Inflammatory macrophage treated with lipopolysaccharide for 1 hour (primary cell): ENCODE data around the gene DLL1.
"Not testable (repeated sequence)": the region's sequence is repeated elsewhere in the genome, so short reads cannot be mapped to it uniquely, and the experiment has no call there.

ENCODE experiments used
- DNase-seq, 2 donors: peaks; one replicate each; pipeline ENCODE4 v3.0.0-alpha.2; 2020 to 2022

The DLL1 gene

GRCh38 chr6:170290296-170291128 is at the start of gene DLL1:
Gene DLL1 (minus strand): TSS chr6:170291078. CDS start chr6:170290139, 939 bp downstream.
- peak; percentile 31 to 43 for DNase-seq

GRCh38 chr6:170335199-170335598 is 44.3 kb upstream of the DLL1 start:
- not testable (repeated sequence) for DNase-seq

GRCh38 chr6:170329321-170329720 is 38.4 kb upstream of the DLL1 start:
- no peak for DNase-seq

- DNase-seq, result peak in 1 of 2 donors; percentile 27
Measured at GRCh38 chr6:170317718-170318117, 26.8 kb upstream of the DLL1 start.

GRCh38 chr6:170317076-170317475 is 26.2 kb upstream of the DLL1 start:
- DNase-seq, result no peak

- DNase-seq, result no peak
Measured at GRCh38 chr6:170316071-170316470, 25.2 kb upstream of the DLL1 start.

- no peak for DNase-seq
Measured at GRCh38 chr6:170314983-170315382, 24.1 kb upstream of the DLL1 start.

GRCh38 chr6:170313716-170314295 is 22.9 kb upstream of the DLL1 start:
- no peak for DNase-seq

GRCh38 chr6:170312876-170313275 is 22.0 kb upstream of the DLL1 start:
- DNase-seq, result no peak

- no peak for DNase-seq
Measured at GRCh38 chr6:170311696-170312095, 20.8 kb upstream of the DLL1 start.

- DNase-seq, result no peak
Measured at GRCh38 chr6:170308761-170309160, 17.9 kb upstream of the DLL1 start.

- no peak for DNase-seq
Measured at GRCh38 chr6:170307080-170307545, 16.2 kb upstream of the DLL1 start.

GRCh38 chr6:170306324-170307079 is 15.6 kb upstream of the DLL1 start, which contains the start of gene FAM120B:
Gene FAM120B (plus strand): TSS chr6:170306758. CDS start chr6:170317391, 10,633 bp downstream.
- DNase-seq, result peak; percentile 96 to 97

- no peak for DNase-seq
Measured at GRCh38 chr6:170305805-170306323, 15.0 kb upstream of the DLL1 start.

- no peak for DNase-seq
Measured at GRCh38 chr6:170301184-170301583, 10.3 kb upstream of the DLL1 start.

- DNase-seq, result no peak
Measured at GRCh38 chr6:170298688-170299087, 7.8 kb upstream of the DLL1 start.

GRCh38 chr6:170297576-170298330 is 6.9 kb upstream of the DLL1 start:
- no peak for DNase-seq

GRCh38 chr6:170296746-170297575 is 6.1 kb upstream of the DLL1 start:
- DNase-seq, result no peak

GRCh38 chr6:170296423-170296745 is 5.5 kb upstream of the DLL1 start:
- no peak for DNase-seq

GRCh38 chr6:170295510-170296422 is 4.9 kb upstream of the DLL1 start:
- DNase-seq, result no peak
